Fibroblast of lung (primary cell): ENCODE measurements around the gene ARHGEF38. TPM values are rescaled to one million over a fixed set of nuclear protein-coding genes. Genes with fewer than 3 reads are reported as not detected.

Source experiments
- DNase-seq, 2 donors: peaks; one replicate each; pipeline versions ENCODE4 v3.0.0 to v3.0.0-alpha.2; 2010; ENCODE audit warnings: low read depth in 2 of 2
- H2AFZ ChIP-seq: 2 replicates; pipeline ENCODE4 v1.5.1; 2012; ENCODE audit warnings: low read length, control low read depth, inconsistent platforms
- H3K27ac ChIP-seq: 2 replicates; pipeline ENCODE4 v1.5.1; 2011; ENCODE audit warnings: low read length, control low read depth; ENCODE audit not compliant: insufficient read depth
- H3K27me3 ChIP-seq: 2 replicates; pipeline ENCODE4 v1.5.1; 2011; ENCODE audit warnings: mild to moderate bottlenecking, low read length; ENCODE audit not compliant: control insufficient read depth, insufficient read depth
- H3K36me3 ChIP-seq: 2 replicates; pipeline ENCODE4 v1.5.1; 2011; ENCODE audit warnings: low read length; ENCODE audit not compliant: control insufficient read depth, insufficient read depth
- H3K4me1 ChIP-seq: 2 replicates; pipeline ENCODE4 v1.5.1; 2011; ENCODE audit warnings: low read length; ENCODE audit not compliant: control insufficient read depth, insufficient read depth; ENCODE audit errors: extremely low read depth
- H3K4me2 ChIP-seq: 2 replicates; pipeline ENCODE4 v1.5.1; 2011; ENCODE audit warnings: low read length, control low read depth; ENCODE audit not compliant: insufficient read depth; ENCODE audit errors: extremely low read depth
- H3K4me3 ChIP-seq, 4 experiments: fragments of 200-600 bp in 1 of 4; sonication (generic) in 1 of 4; replicated peaks in 1 of 4; 2 replicates each; pipeline ENCODE4 v1.5.1; 2011 to 2016; ENCODE audit warnings: low read length in 4 of 4, low read depth in 3 of 4, mild to moderate bottlenecking in 3 of 4, control low read depth in 2 of 4, inconsistent platforms in 1 of 4, mixed read lengths in 1 of 4; ENCODE audit not compliant: insufficient read depth in 1 of 4; ENCODE audit errors: control extremely low read depth in 1 of 4
- H3K79me2 ChIP-seq: 2 replicates; pipeline ENCODE4 v1.5.1; 2012; ENCODE audit warnings: mild to moderate bottlenecking, low read length, inconsistent platforms; ENCODE audit not compliant: control insufficient read depth, insufficient read depth
- H3K9ac ChIP-seq: 2 replicates; pipeline ENCODE4 v1.5.1; 2011; ENCODE audit warnings: mild to moderate bottlenecking, low read length, control low read depth; ENCODE audit not compliant: insufficient read depth
- H3K9me3 ChIP-seq: 2 replicates; pipeline ENCODE4 v1.5.1; 2012; ENCODE audit warnings: low read depth, low read length; ENCODE audit not compliant: control insufficient read depth, insufficient read depth
- H4K20me1 ChIP-seq: 2 replicates; pipeline ENCODE4 v1.5.1; 2011; ENCODE audit warnings: low read length; ENCODE audit not compliant: control insufficient read depth, insufficient read depth; ENCODE audit errors: extremely low read depth
- EZH2 ChIP-seq: IDR thresholded peaks from 2 replicates; pipeline ENCODE4 v1.5.1; 2012; ENCODE audit warnings: low read length, control low read depth, mild to moderate bottlenecking; ENCODE audit errors: missing control alignments
- polyA plus RNA-seq, 2 donors: library from polyadenylated mRNA; depleted of rRNA in 1 of 2; stranded (reverse) in 1 of 2; unstranded in 1 of 2; fragments of >200 nt; gene quantifications; 2 replicates each; pipeline ENCODE4 v1.2.1, GENCODE V29; 2011 to 2012; ENCODE audit warnings: missing spikeins in 1 of 2
- total RNA-seq: library from RNA; depleted of rRNA; stranded (reverse); fragments of >200 nt; gene quantifications from 2 replicates; pipeline ENCODE4 v1.2.1, GENCODE V29; 2014
- TF ChIP-seq, protein P1 (sequence below), 2 donors: IDR thresholded peaks in 1 of 2; conservative IDR thresholded peaks in 1 of 2; 1 replicate in 1 of 2; 2 replicates in 1 of 2; pipeline ENCODE4 v1.5.1; 2011 to 2012; ENCODE audit warnings: low read length in 2 of 2, control low read depth in 1 of 2, inconsistent platforms in 1 of 2, low read depth in 1 of 2, mild to moderate bottlenecking in 1 of 2

The ARHGEF38 gene
- total and polyA plus RNA-seq, 2 donors (not counting 1 experiment from before 2014, with no cell fraction given) = not detected

DNA sequence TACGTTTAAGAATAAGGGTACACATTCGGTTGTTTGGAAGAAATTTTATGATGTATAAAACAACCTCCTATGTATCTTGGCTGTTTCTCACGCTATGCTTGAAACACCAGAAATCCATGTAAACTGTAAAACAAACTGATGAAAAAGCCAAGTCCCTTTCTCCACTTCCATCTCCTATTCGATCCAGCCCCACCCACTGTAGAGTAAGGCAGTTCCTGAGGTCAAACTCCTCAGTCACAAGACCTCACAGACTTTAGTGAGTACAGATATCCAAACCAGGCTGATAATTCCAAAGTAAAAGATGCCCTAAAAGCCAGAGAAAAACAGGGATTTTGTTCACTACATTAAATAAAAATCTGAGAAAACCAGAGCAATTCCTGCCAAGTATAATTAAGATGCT is 45.6 kb downstream of the ARHGEF38 start:
- H3K9ac ChIP-seq = no peak overlapping the region
- H3K79me2 ChIP-seq = no peaks in the 10 kb centered on the region
- H3K27me3 ChIP-seq = no peaks in the 10 kb centered on the region
- H3K4me2 ChIP-seq = no peak overlapping the region
- TF ChIP-seq, protein P1, sequence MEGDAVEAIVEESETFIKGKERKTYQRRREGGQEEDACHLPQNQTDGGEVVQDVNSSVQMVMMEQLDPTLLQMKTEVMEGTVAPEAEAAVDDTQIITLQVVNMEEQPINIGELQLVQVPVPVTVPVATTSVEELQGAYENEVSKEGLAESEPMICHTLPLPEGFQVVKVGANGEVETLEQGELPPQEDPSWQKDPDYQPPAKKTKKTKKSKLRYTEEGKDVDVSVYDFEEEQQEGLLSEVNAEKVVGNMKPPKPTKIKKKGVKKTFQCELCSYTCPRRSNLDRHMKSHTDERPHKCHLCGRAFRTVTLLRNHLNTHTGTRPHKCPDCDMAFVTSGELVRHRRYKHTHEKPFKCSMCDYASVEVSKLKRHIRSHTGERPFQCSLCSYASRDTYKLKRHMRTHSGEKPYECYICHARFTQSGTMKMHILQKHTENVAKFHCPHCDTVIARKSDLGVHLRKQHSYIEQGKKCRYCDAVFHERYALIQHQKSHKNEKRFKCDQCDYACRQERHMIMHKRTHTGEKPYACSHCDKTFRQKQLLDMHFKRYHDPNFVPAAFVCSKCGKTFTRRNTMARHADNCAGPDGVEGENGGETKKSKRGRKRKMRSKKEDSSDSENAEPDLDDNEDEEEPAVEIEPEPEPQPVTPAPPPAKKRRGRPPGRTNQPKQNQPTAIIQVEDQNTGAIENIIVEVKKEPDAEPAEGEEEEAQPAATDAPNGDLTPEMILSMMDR (conservative IDR thresholded peaks at IDR 0.05 in 1 of 2, IDR thresholded peaks at IDR 0.05 in 1 of 2; ENCODE audit: low read depth in 1 of 2, low read length in 2 of 2) = no peak
- no peak for TF ChIP-seq EZH2
- no peak overlapping the region for H2AFZ ChIP-seq
- DNase-seq = no peak
- no peak overlapping the region for H3K4me3 ChIP-seq
- H3K27ac ChIP-seq = no peak overlapping the region
- H3K4me1 ChIP-seq = no peaks in the 10 kb centered on the region
- no peaks in the 10 kb centered on the region for H3K36me3 ChIP-seq
- no peaks in the 10 kb centered on the region for H3K9me3 ChIP-seq
- H4K20me1 ChIP-seq = no peaks in the 10 kb centered on the region

- no peaks in the 10 kb centered on the region for H3K27me3 ChIP-seq
- no peak overlapping the region for H3K9ac ChIP-seq
- no peak overlapping the region for H2AFZ ChIP-seq
- no peaks in the 10 kb centered on the region for H3K79me2 ChIP-seq
- no peaks in the 10 kb centered on the region for H4K20me1 ChIP-seq
- TF ChIP-seq, protein P1 (conservative IDR thresholded peaks at IDR 0.05 in 1 of 2, IDR thresholded peaks at IDR 0.05 in 1 of 2; ENCODE audit: low read depth in 1 of 2, low read length in 2 of 2) = no peak
- no peak for TF ChIP-seq EZH2
- H3K4me1 ChIP-seq = no peaks in the 10 kb centered on the region
- H3K4me2 ChIP-seq = no peak overlapping the region
- no peaks in the 10 kb centered on the region for H3K9me3 ChIP-seq
- DNase-seq = no peak
- no peaks in the 10 kb centered on the region for H3K36me3 ChIP-seq
- no peak overlapping the region for H3K4me3 ChIP-seq
- H3K27ac ChIP-seq = no peak overlapping the region
These were observed 46.4 kb downstream of the ARHGEF38 start for GRCh38 chr4:105598787-105599186.

DNA sequence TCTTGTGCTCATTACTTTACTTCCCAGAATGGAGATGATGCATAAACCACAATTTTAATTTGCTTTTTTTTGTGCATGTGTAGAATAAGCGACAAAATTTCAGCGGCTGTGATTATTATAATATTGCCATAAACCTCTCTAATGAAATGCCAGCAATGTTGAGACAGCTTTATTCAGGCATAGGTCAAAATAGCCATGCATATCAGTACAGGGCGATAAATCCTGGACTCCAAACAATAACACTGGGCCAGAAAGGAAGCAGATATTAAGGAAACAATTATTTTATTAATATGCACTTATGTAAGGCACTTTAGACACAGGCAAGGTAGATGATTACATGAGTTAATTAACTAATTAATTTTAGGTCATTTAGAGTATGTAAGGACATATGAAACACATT is 47.1 kb downstream of the ARHGEF38 start:
- Histone ChIP-seq H4K20me1 (no peaks in the 10 kb centered on the region), H3K27me3 (no peaks in the 10 kb centered on the region), H3K36me3 (no peaks in the 10 kb centered on the region), H3K9ac (no peak overlapping the region), H3K79me2 (no peaks in the 10 kb centered on the region), H3K4me1 (no peaks in the 10 kb centered on the region), H3K9me3 (no peaks in the 10 kb centered on the region), H3K4me3 (no peak overlapping the region), H3K27ac (no peak overlapping the region), H2AFZ (no peak overlapping the region), H3K4me2 (no peak overlapping the region)
- no peak for DNase-seq
- TF ChIP-seq, protein P1 (conservative IDR thresholded peaks at IDR 0.05 in 1 of 2, IDR thresholded peaks at IDR 0.05 in 1 of 2; ENCODE audit: low read depth in 1 of 2, low read length in 2 of 2) = no peak
- no peak for TF ChIP-seq EZH2
